ENCODE measurements around the gene CPEB1.
A peak's percentile ranks its signal among the peaks of the same experiment; 100 is the strongest.

CPEB1 gene

DNA sequence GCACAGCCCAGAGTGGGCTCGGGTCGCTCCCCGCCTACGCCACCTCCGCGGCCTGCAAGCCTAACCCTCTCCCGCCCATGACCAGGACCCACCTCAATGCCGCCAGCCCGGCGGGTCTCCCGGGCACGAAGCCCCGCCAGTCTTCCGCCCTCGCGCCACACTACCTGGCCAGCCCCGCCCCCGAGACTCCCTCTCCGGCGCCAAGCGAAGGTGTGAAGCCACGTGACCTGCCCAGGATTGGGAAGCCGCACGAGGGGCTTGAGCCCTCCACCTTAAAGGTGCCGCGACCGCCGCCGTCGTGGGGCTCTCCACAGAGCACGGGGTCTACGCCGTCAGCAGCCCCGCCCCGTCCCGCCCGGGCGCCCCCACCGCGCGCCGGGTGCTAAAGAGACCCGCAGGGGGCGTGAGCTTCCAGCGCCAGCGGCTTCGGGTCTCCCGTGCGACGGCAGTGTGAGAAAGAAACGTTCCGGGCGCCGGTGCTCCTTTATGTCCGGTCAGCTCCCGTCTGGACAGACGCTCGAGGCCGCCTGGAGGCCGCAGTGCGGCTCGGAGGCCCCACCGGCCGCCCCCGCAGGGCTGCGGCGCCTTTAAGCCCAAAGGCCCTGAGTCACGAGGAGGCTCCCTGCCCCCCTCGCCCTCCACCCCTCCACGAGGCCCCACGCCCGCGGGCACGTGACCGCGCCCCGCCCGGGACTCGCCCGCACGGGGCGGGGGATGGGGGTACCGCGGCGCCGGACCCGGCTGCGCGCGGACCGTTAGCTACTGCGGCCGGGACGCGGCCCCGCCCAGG lies at the start of gene CPEB1:
CPEB1 (minus strand) TSS at position 319 of the 790 bp plus-strand sequence. CDS start 18,904 bp downstream, outside the sequence.
- DNase-seq (ENCODE audit: low read depth in 2 of 2), result peak; percentile 28 to 46

DNA sequence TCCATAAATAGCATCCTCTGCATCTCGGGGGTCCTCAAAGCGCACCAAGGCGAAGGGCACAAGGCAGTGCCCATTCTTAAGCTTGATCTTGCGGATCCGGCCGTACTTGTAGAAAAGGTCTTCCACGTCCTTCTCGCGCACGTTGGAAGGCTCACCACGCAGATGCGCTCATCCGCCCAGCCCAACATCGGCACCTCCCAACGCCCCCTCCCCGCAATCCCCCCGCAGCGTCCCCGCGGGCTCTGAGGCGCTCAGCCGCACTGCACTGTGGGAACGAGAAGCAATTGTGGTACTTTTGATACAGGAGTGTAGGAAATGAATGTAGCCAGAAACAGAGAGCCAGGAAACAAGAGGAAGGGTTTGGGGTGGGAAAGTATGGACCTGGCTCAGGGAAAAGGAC lies 45.0 kb upstream of the CPEB1 start:
- no peak for DNase-seq (ENCODE audit: low read depth in 2 of 2)

- no peak for DNase-seq (ENCODE audit: low read depth in 2 of 2)
Measured at GRCh38 chr15:82689147-82689546, 42.0 kb upstream of the CPEB1 start.

DNA sequence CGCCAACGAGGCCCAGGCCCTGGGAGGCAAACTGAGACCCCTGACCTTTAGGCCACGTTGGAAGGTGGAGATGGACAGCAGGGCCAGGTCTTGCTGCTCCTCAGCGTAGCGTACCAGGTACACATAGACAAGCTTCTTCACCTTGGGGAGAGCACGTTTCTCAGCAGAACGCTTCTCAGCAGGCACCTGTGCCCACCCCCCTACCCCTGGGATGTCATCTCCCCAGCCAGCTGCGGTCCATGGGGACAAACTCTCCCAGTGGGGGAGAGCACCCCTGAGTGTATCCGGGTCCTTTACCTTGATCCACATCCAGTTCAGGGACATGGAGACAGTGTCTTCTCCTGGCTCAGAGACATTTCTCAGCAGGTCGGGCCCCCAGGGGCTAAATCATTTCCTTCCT lies 41.5 kb upstream of the CPEB1 start:
- no peak for DNase-seq (ENCODE audit: low read depth in 2 of 2)

DNA sequence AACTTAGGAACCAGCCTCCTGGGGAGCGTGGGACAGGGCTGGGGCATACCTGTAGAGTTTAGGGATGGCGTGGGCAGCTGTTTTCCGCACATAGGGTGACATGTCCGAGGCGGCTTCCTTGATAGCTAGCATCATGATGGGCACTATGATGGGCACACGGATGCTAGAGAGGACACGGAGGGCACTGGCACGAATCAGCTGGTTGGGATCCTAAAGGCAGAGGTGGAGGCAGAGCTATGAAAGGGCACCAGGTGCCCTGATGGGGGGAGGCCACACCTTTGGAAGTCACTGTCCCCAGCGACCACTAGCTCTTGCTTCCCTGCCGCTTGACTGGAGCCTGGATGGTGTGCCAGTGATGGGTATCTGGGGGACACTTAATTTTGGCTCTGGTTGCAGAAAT lies 34.2 kb upstream of the CPEB1 start:
- no peak for DNase-seq (ENCODE audit: low read depth in 2 of 2)

DNA sequence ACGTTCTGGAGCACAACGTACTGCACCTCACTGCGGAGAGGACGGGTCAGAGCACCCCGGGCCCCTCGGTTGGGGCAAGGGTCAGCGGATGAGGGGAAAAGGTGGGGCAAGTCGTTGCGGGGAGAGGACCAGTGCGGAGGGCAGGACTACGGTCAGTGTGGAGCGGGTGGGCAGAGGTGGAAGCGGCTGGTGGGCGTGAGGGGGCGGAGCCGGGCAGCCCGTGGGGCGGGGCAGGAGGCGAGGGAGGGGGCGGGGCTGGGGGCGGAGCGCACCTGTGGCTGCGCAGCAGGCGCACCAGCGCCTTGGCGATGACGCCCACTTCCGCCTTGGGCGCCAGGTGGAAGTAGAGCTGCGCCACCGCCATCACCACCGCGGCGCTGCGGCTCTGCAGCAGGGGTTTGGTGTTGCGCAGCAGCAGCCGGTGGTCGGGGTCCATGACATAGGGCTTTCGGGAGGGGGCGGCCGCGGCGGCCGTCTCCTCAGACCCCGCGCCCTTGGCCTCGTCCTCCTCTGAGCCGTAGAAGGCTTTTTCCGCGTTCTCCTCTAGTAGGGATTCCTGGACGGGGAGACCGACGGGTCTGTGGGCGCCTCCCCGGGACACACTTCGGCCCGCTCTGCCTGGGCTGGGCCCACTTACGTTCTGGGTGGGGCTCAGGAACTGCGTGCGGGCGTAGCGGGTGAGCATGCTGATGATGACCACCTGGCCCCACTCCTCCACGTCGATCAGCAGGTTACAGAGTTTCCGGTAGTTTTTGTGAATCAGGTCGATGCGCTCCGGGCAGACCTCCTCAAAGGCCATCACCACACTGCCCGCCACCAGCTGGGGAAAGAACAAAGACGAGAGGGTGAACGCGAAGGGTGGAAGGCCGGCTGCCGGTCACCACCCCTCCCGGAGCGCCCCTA lies 33.3 kb upstream of the CPEB1 start:
- DNase-seq (ENCODE audit: low read depth in 2 of 2), result peak; percentile 73

DNA sequence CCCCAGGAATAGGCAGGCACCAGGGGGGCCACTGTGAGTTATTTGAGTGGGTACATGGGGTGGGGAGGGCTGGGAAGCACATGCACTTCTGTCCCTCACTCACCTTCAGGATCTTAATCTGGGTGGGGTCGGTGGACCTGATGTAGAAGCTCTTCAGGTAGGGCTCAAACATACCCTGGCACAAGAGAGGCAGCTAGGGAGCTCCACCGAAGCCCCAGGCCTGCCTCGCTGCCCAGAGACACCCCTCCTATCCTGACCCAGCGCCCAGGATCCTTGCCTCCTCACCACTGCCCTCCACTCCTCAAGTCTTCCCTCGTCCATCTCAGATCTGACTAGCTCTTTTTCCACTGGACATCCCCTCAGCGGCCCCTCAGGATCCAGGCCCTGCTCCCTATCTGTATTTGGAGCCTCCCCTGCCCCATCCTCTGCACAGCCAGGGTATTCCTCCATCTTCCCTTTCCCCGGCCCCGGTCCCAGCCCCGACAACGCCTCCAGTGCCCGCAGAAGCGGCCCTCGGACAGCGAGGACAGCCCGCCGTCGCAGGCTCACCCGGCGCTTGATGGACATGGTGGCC lies 32.5 kb upstream of the CPEB1 start:
- DNase-seq (ENCODE audit: low read depth in 2 of 2), result no peak

DNA sequence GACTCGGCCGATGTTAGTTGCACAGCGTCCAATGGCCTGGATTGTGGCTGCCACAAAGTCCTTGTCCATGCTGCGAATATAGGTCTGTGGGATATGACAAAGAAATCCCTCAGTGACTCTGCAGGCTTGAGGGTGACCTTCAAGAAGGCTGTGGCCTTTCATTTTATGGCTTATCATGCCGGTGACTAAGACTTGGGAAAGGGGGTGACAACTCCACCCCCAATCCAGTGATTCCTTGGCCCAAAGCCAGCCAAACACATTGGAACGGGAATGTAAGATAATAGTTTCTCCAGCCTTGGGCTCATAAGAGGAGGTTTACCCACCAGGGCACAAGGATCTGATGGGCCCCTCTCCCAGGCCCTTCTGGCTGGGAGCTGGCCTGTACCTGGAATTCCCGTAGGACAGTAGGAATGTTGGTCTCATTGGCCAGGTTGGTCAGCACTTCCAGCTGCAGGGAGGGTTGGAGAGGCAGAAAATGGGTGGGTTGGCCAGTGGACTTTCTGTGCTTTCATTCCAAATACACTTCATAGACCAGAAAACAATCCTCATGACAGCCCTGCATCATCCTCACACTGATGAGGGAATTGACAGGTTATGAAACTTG lies 30.7 kb upstream of the CPEB1 start:
- no peak for DNase-seq (ENCODE audit: low read depth in 2 of 2)

- DNase-seq (ENCODE audit: low read depth in 2 of 2), result no peak
Measured at GRCh38 chr15:82674873-82675272, 27.7 kb upstream of the CPEB1 start.

- no peak for DNase-seq (ENCODE audit: low read depth in 2 of 2)
Measured at GRCh38 chr15:82670699-82671098, 23.5 kb upstream of the CPEB1 start.

- DNase-seq (ENCODE audit: low read depth in 2 of 2), result no peak
Measured at GRCh38 chr15:82666606-82667005, 19.4 kb upstream of the CPEB1 start.

GRCh38 chr15:82664021-82664420 lies 16.9 kb upstream of the CPEB1 start:
- no peak for DNase-seq (ENCODE audit: low read depth in 2 of 2)

GRCh38 chr15:82663186-82663600 lies 16.0 kb upstream of the CPEB1 start:
- DNase-seq (ENCODE audit: low read depth in 2 of 2), result peak in 1 of 2 donors; percentile 32

DNA sequence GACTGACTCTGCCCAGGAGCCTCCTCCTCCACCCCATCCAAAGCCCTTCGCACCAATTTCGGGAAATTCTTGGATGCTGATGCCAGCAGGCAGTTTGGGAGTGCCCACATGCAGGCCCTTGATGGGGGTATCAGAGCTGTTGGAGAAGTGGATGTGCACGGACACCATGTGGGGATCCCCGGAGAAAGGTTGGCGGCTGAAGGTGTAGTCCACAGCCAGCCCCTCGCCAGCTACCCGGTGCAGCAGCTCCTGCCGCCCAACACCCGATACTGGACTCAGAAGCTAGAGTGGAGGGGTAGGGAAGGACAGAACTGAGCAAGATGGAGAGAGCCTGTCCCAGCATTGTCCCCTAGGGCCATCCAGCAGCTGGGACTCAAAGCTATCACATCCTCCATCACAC lies 15.5 kb upstream of the CPEB1 start:
- no peak for DNase-seq (ENCODE audit: low read depth in 2 of 2)

- DNase-seq (ENCODE audit: low read depth in 2 of 2), result no peak
Measured at GRCh38 chr15:82660378-82660777, 13.2 kb upstream of the CPEB1 start.

DNA sequence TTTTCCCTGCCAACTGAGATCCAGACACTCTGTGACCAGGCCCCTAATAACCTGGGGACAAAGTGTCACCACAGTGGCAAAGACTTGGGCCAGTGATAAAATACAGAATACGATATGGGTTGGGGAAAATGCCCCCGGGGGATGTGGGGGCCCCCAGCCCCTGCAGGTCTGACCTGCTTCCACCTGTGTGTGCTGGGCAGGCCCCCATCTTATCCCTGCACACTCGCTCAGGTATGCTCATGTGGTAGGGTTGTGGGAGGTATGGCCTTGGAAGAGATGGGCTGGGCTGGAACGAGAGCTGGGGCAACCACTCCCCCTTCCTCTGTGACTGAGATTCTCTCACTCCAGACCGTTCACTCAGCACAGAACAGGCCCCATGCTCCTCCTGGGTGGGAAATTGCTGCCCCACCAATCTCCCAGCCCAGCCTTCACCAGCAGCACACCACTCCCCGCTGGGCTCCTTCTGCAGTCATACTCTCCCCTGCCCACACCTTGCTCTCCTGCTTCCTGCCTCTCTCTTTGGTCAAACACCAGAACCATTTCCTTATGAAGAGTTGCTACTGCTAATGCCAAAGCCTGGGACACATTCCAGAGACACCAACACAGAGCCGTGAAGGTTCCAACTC lies 9.6 kb upstream of the CPEB1 start:
- no peak for DNase-seq (ENCODE audit: low read depth in 2 of 2)

- no peak for DNase-seq (ENCODE audit: low read depth in 2 of 2)
Measured at GRCh38 chr15:82655606-82656005, 8.4 kb upstream of the CPEB1 start.

DNA sequence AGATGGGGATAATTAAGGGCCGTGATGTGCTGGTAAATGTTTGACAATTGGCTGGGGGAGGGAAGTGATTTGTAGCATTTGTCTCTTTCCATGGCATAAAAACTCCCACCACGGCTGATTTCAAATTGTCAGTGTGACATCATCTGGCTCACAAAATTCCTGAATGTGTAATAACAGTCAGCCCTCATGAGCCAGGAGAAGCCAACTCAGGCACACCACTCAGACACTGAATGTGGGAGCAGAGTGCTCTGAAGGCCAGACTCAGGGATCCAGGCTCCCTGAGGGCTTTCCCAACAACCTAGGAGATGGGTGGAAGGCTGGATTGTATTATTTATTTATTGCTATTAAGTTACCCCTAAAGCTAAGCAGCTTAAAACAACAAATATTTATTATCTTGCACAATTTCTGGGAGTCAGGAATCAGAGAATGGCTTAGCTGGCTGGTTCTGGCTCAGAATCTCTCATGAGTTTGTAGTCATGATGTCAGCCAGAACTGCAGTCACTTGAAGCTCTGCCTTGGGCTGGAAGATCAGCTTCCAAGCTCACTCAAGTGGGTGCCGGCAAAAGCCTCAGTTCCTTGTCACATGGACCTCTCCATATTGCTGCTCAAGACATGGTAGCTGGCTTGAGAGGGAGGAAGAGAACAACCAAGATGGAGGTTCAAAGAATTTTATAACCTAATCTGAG lies 6.5 kb upstream of the CPEB1 start:
- DNase-seq (ENCODE audit: low read depth in 2 of 2), result no peak

DNA sequence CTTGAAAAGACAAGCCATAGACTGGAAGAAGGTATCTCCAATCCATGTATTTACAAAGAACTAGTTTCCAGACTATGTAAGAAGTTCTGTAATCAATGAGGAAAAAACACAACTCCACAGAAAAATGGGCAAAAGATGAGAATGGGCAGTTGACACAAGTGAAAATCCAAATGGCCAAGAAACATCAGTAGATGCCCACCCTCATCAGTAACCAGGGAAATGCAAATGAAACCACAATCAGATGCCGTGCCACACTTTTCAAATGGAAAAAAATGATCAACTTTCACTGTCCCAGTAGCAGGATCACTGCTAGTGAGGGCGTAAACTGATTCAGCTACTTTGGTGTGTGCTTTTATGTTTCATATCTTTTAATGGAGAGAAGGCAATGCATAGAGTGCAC lies 4.5 kb upstream of the CPEB1 start:
- no peak for DNase-seq (ENCODE audit: low read depth in 2 of 2)

GRCh38 chr15:82650046-82650670 lies 3.0 kb upstream of the CPEB1 start:
- DNase-seq (ENCODE audit: low read depth in 2 of 2), result no peak

Data from stimulated activated CD4-positive, alpha-beta T cell treated with anti-CD3 and anti-CD28 coated beads, Interleukin-1b, Interleukin-23, amount 100 ng/mL, for 4 hours (primary cell).